ENCODE measurements around the gene BEND6.
A peak's percentile ranks its signal among the peaks of the same experiment; 100 is the strongest.
"Not testable (repeated sequence)": the region's sequence is repeated elsewhere in the genome, so short reads cannot be mapped to it uniquely, and the experiment has no call there.

The BEND6 gene

GRCh38 chr6:57040011-57040410 is 85.1 kb downstream of the BEND6 start:
- DNase-seq: no peak

- DNase-seq: not testable (repeated sequence)
These were observed 89.2 kb downstream of the BEND6 start for GRCh38 chr6:57044061-57044460.

- no peak for DNase-seq
These were observed 89.7 kb downstream of the BEND6 start for GRCh38 chr6:57044568-57044967.

GRCh38 chr6:57046332-57047256 is 91.7 kb downstream of the BEND6 start, which contains the start of gene KIAA1586:
Gene KIAA1586, plus strand, starts transcription at chr6:57046693. Its CDS starts 63 bp downstream, at chr6:57046756.
- peak; percentile 71 for DNase-seq

- not testable (repeated sequence) for DNase-seq
These were observed 92.3 kb downstream of the BEND6 start for GRCh38 chr6:57047257-57047585.

GRCh38 chr6:57047859-57048258 is 93.0 kb downstream of the BEND6 start:
- not testable (repeated sequence) for DNase-seq

GRCh38 chr6:57048577-57048976 is 93.7 kb downstream of the BEND6 start:
- no peak for DNase-seq

- DNase-seq: no peak
These were observed 108.9 kb downstream of the BEND6 start for GRCh38 chr6:57063847-57064246.

GRCh38 chr6:57064809-57065208 is 109.9 kb downstream of the BEND6 start:
- DNase-seq: no peak

- DNase-seq: no peak
These were observed 113.2 kb downstream of the BEND6 start for GRCh38 chr6:57068061-57068460.

- no peak for DNase-seq
These were observed 114.3 kb downstream of the BEND6 start for GRCh38 chr6:57069228-57069627.

GRCh38 chr6:57069920-57070331 is 115.0 kb downstream of the BEND6 start:
- no peak for DNase-seq

- no peak for DNase-seq
These were observed 117.2 kb downstream of the BEND6 start for GRCh38 chr6:57072108-57072507.

- no peak for DNase-seq
These were observed 119.5 kb downstream of the BEND6 start for GRCh38 chr6:57074383-57074782.

- no peak for DNase-seq
These were observed 120.2 kb downstream of the BEND6 start for GRCh38 chr6:57075092-57075491.
